HEK293 (cell line): ENCODE measurements around the gene SF1.
A peak's percentile ranks its signal among the peaks of the same experiment; 100 is the strongest.

Source experiments
- CTCF ChIA-PET: fragments of 350-600 bp; formaldehyde crosslinking; extraction: SDS; loops from one replicate; lab custom pipeline; 2021; ENCODE audit warnings: antibody characterized with exemption; lab: Yijun Ruan, JAX
- POLR2A ChIA-PET: fragments of 300-600 bp; formaldehyde crosslinking; extraction: SDS; loops from one replicate; lab custom pipeline; 2020; ENCODE audit warnings: antibody characterized with exemption, inconsistent platforms; lab: Yijun Ruan, JAX
- H3K27ac ChIP-seq: fragments of 200-500 bp; sonication (Bioruptor generic); 2 replicates; pipeline ENCODE4 v1.5.1; 2014; ENCODE audit warnings: low read depth, low read length, control low read depth, inconsistent platforms; ENCODE audit errors: extremely low read depth
- H3K36me3 ChIP-seq, 2 experiments: fragments of 200-500 bp in 1 of 2; sonication (Bioruptor generic) in 1 of 2; 1 replicate in 1 of 2; 2 replicates in 1 of 2; pipeline ENCODE4 v1.5.1; 2014 to 2017; ENCODE audit warnings: inconsistent platforms in 2 of 2, low read length in 2 of 2; ENCODE audit not compliant: control insufficient read depth in 2 of 2, insufficient read depth in 1 of 2
- H3K4me1 ChIP-seq: fragments of 200-500 bp; sonication (Bioruptor generic); 2 replicates; pipeline ENCODE4 v1.5.1; 2014; ENCODE audit warnings: mild to moderate bottlenecking, low read length, inconsistent platforms; ENCODE audit not compliant: control insufficient read depth, insufficient read depth
- H3K4me3 ChIP-seq: 2 replicates; pipeline ENCODE4 v1.5.1; 2011; ENCODE audit warnings: low read depth, mild to moderate bottlenecking, control low read depth, low read length, moderate library complexity
- H3K9me3 ChIP-seq: fragments of 200-500 bp; sonication (Bioruptor generic); 2 replicates; pipeline ENCODE4 v1.5.1; 2014; ENCODE audit warnings: low read depth, low read length, inconsistent platforms; ENCODE audit not compliant: control insufficient read depth, insufficient read depth
- CTCF ChIP-seq: fragments of 450-650 bp; formaldehyde crosslinking; IDR thresholded peaks from 2 replicates; pipeline ENCODE4 v1.5.1; 2016; ENCODE audit warnings: missing biosample characterization, missing genetic modification characterization
- EGR2 ChIP-seq: fragments of 450-650 bp; formaldehyde crosslinking; IDR thresholded peaks from 2 replicates; pipeline ENCODE4 v1.5.1; 2016; ENCODE audit warnings: low read depth, missing biosample characterization, missing genetic modification characterization
- HOXA7 ChIP-seq: sonication (generic); formaldehyde crosslinking; IDR thresholded peaks from 2 replicates; pipeline ENCODE4 v1.8.1; 2022; ENCODE audit warnings: missing genetic modification reagents, borderline replicate concordance
- INSM2 ChIP-seq: fragments of 450-650 bp; formaldehyde crosslinking; IDR thresholded peaks from 2 replicates; pipeline ENCODE4 v1.5.1; 2016; ENCODE audit warnings: missing biosample characterization, missing genetic modification characterization
- YY2 ChIP-seq: fragments of 450-650 bp; formaldehyde crosslinking; IDR thresholded peaks from 2 replicates; pipeline ENCODE4 v1.5.1; 2016; ENCODE audit warnings: missing biosample characterization, missing genetic modification characterization
- ZBTB20 ChIP-seq: fragments of 450-650 bp; formaldehyde crosslinking; IDR thresholded peaks from 2 replicates; pipeline ENCODE4 v1.5.1; 2016; ENCODE audit warnings: missing biosample characterization, missing genetic modification characterization
- ZBTB26 ChIP-seq: fragments of 450-650 bp; formaldehyde crosslinking; optimal IDR thresholded peaks from 2 replicates; pipeline ENCODE3; 2016; ENCODE audit warnings: missing biosample characterization, mild to moderate bottlenecking, missing genetic modification characterization
- ZBTB48 ChIP-seq: fragments of 450-650 bp; formaldehyde crosslinking; IDR thresholded peaks from 2 replicates; pipeline ENCODE4 v1.5.1; 2016; ENCODE audit warnings: missing biosample characterization, missing genetic modification characterization
- ZFHX2 ChIP-seq: fragments of 450-650 bp; formaldehyde crosslinking; conservative IDR thresholded peaks from 2 replicates; pipeline ENCODE4 v1.5.1; 2016; ENCODE audit warnings: missing biosample characterization, missing genetic modification characterization
- ZFP3 ChIP-seq: fragments of 450-650 bp; formaldehyde crosslinking; IDR thresholded peaks from 2 replicates; pipeline ENCODE4 v1.5.1; 2016; ENCODE audit warnings: low read depth, missing biosample characterization, missing genetic modification characterization
- ZNF10 ChIP-seq: fragments of 450-650 bp; formaldehyde crosslinking; IDR thresholded peaks from 2 replicates; pipeline ENCODE4 v1.5.1; 2017; ENCODE audit warnings: missing biosample characterization, missing genetic modification characterization
- ZNF146 ChIP-seq: fragments of 450-650 bp; formaldehyde crosslinking; IDR thresholded peaks from 2 replicates; pipeline ENCODE4 v1.5.1; 2016; ENCODE audit warnings: missing biosample characterization, missing genetic modification characterization
- ZNF16 ChIP-seq: fragments of 450-650 bp; formaldehyde crosslinking; IDR thresholded peaks from 2 replicates; pipeline ENCODE4 v1.5.1; 2016; ENCODE audit warnings: low read depth, missing biosample characterization, missing genetic modification characterization
- ZNF184 ChIP-seq: fragments of 450-650 bp; IDR thresholded peaks from 2 replicates; pipeline ENCODE4 v1.5.1; 2018; ENCODE audit warnings: missing biosample characterization, mild to moderate bottlenecking, missing genetic modification characterization
- ZNF24 ChIP-seq: fragments of 450-650 bp; formaldehyde crosslinking; IDR thresholded peaks from 2 replicates; pipeline ENCODE4 v1.5.1; 2016; ENCODE audit warnings: missing biosample characterization, missing genetic modification characterization
- ZNF514 ChIP-seq: fragments of 450-650 bp; formaldehyde crosslinking; IDR thresholded peaks from 2 replicates; pipeline ENCODE4 v1.5.1; 2016; ENCODE audit warnings: missing biosample characterization, missing genetic modification characterization
- ZNF558 ChIP-seq: fragments of 450-650 bp; formaldehyde crosslinking; IDR thresholded peaks from 2 replicates; pipeline ENCODE4 v1.5.1; 2016; ENCODE audit warnings: missing biosample characterization, missing genetic modification characterization
- ZNF626 ChIP-seq: fragments of 450-650 bp; sonication (Bioruptor Pico); formaldehyde crosslinking; IDR thresholded peaks from 2 replicates; pipeline ENCODE4 v1.5.1; 2018; ENCODE audit warnings: missing biosample characterization, missing genetic modification characterization, inconsistent platforms
- ZNF629 ChIP-seq: fragments of 450-650 bp; formaldehyde crosslinking; IDR thresholded peaks from 2 replicates; pipeline ENCODE4 v1.5.1; 2017; ENCODE audit warnings: missing biosample characterization, missing genetic modification characterization
- ZNF660 ChIP-seq: fragments of 450-650 bp; IDR thresholded peaks from 2 replicates; pipeline ENCODE4 v1.5.1; 2018; ENCODE audit warnings: missing biosample characterization, mild to moderate bottlenecking, missing genetic modification characterization
- ZNF677 ChIP-seq: fragments of 450-650 bp; IDR thresholded peaks from 2 replicates; pipeline ENCODE4 v1.5.0; 2018; ENCODE audit warnings: missing biosample characterization, mild to moderate bottlenecking, missing genetic modification characterization, moderate library complexity
- ZNF704 ChIP-seq: fragments of 450-650 bp; formaldehyde crosslinking; IDR thresholded peaks from 2 replicates; pipeline ENCODE4 v1.5.1; 2016; ENCODE audit warnings: missing biosample characterization, missing genetic modification characterization
- ZNF768 ChIP-seq: fragments of 450-650 bp; formaldehyde crosslinking; IDR thresholded peaks from 2 replicates; pipeline ENCODE4 v1.5.1; 2018; ENCODE audit warnings: missing biosample characterization, mild to moderate bottlenecking, missing genetic modification characterization
- ZNF776 ChIP-seq: fragments of 450-650 bp; formaldehyde crosslinking; IDR thresholded peaks from 2 replicates; pipeline ENCODE4 v1.5.0; 2017; ENCODE audit warnings: missing biosample characterization, missing genetic modification characterization, borderline replicate concordance
- ZSCAN23 ChIP-seq: fragments of 450-650 bp; formaldehyde crosslinking; IDR thresholded peaks from 2 replicates; pipeline ENCODE4 v1.5.1; 2016; ENCODE audit warnings: missing biosample characterization, missing genetic modification characterization
- ZXDB ChIP-seq: fragments of 450-650 bp; formaldehyde crosslinking; IDR thresholded peaks from 2 replicates; pipeline ENCODE4 v1.5.1; 2016; ENCODE audit warnings: missing biosample characterization, missing genetic modification characterization

The SF1 gene

GRCh38 chr11:64719406-64719805, 58.9 kb downstream of the SF1 start:
- Histone ChIP-seq H3K36me3 (no peaks in the 10 kb centered on the region), H3K4me1 (no peaks in the 10 kb centered on the region), H3K27ac (no peak overlapping the region), H3K9me3 (no peaks in the 10 kb centered on the region), H3K4me3 (no peak overlapping the region)
- no peak for TF ChIP-seq CTCF (tag by site-specific recombination)
- no peak for TF ChIP-seq ZBTB26 (tag by site-specific recombination)
- TF ChIP-seq YY2 (tag by site-specific recombination) = no peak
- TF ChIP-seq ZFP3 (tag by site-specific recombination) = no peak
- TF ChIP-seq ZNF146 (tag by site-specific recombination) = no peak
- TF ChIP-seq ZNF626 (tag by site-specific recombination) = no peak
- POLR2A ChIA-PET = no interaction called here
- CTCF ChIA-PET = interaction anchor here (1.1 to 1.3 kb wide), 3 partner anchors 24 to 31 kb away, joined by 4 to 10 read pairs (median 7); partner anchors contain the start of gene RASGRP2

- Histone ChIP-seq H3K27ac (no peak overlapping the region), H3K36me3 (no peaks in the 10 kb centered on the region), H3K4me3 (no peak overlapping the region), H3K9me3 (no peaks in the 10 kb centered on the region), H3K4me1 (no peaks in the 10 kb centered on the region)
- ChIA-PET CTCF (interaction anchor here (0.7 to 1.1 kb wide), 3 partner anchors 28 to 30 kb away, joined by 3 to 4 read pairs (median 4); no protein-coding TSS in a partner anchor), POLR2A (no interaction called here)
- no peak for TF ChIP-seq ZNF704 (tag by site-specific recombination)
- peak; percentile 69; the same call in 1 of the 2 replicates for TF ChIP-seq ZNF768 (tag by site-specific recombination)
- TF ChIP-seq ZNF184 (tag by site-specific recombination) = no peak
- TF ChIP-seq ZNF10 (tag by site-specific recombination) = no peak
These were observed 59.6 kb downstream of the SF1 start for GRCh38 chr11:64718780-64719124.

GRCh38 chr11:64718084-64718779, 60.1 kb downstream of the SF1 start:
- H3K4me1 ChIP-seq = no peaks in the 10 kb centered on the region
- H3K4me3 ChIP-seq = no peak overlapping the region
- H3K36me3 ChIP-seq = no peaks in the 10 kb centered on the region
- ChIA-PET POLR2A (interaction anchor here (0.7 kb wide), 1 partner anchor 15 kb away, joined by 3 read pairs; no protein-coding TSS in a partner anchor), CTCF (interaction anchor here (0.7 to 1.9 kb wide), 5 partner anchors 22 to 67 kb away, joined by 3 to 5 read pairs (median 4); no protein-coding TSS in a partner anchor)
- H3K9me3 ChIP-seq = no peaks in the 10 kb centered on the region
- H3K27ac ChIP-seq = no peak overlapping the region
- no peak for TF ChIP-seq ZNF24
- 0 out of 2 replicates have a peak, but pooled peaks have one; percentile 17 for TF ChIP-seq ZBTB20
- TF ChIP-seq HOXA7 (CRISPR knock-in tag) = no peak
- TF ChIP-seq ZFHX2 (tag by site-specific recombination) = peak; percentile 84
- TF ChIP-seq ZSCAN23 (tag by site-specific recombination) = no peak
- TF ChIP-seq ZXDB (tag by site-specific recombination) = no peak
- TF ChIP-seq ZNF16 = no peak
- no peak for TF ChIP-seq ZNF514 (tag by site-specific recombination)
- peak; percentile 89 for TF ChIP-seq EGR2 (tag by site-specific recombination)
- TF ChIP-seq ZNF558 (tag by site-specific recombination) = no peak
- TF ChIP-seq ZNF629 (tag by site-specific recombination) = no peak
- no peak for TF ChIP-seq INSM2 (tag by site-specific recombination)
- no peak for TF ChIP-seq ZNF677 (tag by site-specific recombination)
- TF ChIP-seq ZNF660 (tag by site-specific recombination) = no peak
- no peak for TF ChIP-seq ZNF776
- TF ChIP-seq ZBTB48 (tag by site-specific recombination) = no peak
